HFF-Myc (cell line): ENCODE data around the gene SIAE.

Experiments used
- DNase-seq: peaks from one replicate; pipeline ENCODE4 v3.0.0-alpha.2; 2011; ENCODE audit warnings: low read depth; ENCODE audit errors: extremely low read depth
- H3K4me3 ChIP-seq: replicated peaks from 2 replicates; pipeline ENCODE4 v1.5.1; 2011; ENCODE audit warnings: low read depth, mild to moderate bottlenecking, control low read depth, low read length
- CTCF ChIP-seq: IDR thresholded peaks from 2 replicates; pipeline ENCODE4 v1.5.1; 2012; ENCODE audit warnings: mild to moderate bottlenecking, low read depth, low read length, control low read depth; ENCODE audit errors: missing control alignments

Gene SIAE

GRCh38 chr11:124592627-124593026 is 80.9 kb downstream of the SIAE start:
- no peak for DNase-seq
- H3K4me3 ChIP-seq: no peak overlapping the region
- TF ChIP-seq CTCF: no peak

- DNase-seq: no peak
- TF ChIP-seq CTCF: no peak
- no peak overlapping the region for H3K4me3 ChIP-seq
Observed at GRCh38 chr11:124591430-124591829, 82.1 kb downstream of the SIAE start.

GRCh38 chr11:124586238-124586860 is 87.2 kb downstream of the SIAE start:
- peak; percentile 16 for DNase-seq
- TF ChIP-seq CTCF: peak; percentile 69
- H3K4me3 ChIP-seq: no peak overlapping the region

DNA sequence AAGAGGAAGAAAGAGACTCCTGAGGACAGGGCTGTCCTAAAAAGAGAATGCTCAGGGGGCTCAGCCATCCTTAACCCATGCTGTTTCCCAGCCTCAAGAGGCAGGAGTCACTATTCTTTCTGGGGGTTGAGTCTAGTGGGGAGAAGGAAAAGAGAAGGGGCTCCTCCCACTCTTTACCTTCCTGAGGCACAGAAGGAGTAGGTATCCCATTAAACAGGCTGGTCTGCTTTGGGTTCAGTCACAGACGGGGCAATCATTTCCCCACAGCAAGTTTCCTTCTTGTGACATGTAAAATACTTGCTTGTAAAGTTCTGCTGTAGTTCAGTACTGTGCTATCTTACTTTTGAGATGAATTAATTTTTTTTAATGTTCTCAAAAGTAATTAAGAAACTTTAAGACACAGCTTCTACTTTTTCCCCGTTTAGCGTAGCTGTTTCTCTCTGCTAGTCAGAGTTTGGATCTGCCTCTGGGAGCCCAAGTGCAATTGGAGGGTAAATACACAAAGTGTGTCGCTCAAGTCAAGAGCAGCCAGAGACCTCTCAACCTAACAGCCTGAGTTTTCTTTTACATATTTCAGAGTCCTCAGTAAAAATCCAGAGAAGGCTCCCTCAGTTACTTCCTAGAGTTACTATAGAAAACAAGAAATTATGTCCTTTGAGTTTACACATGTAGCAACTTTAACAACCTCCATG is 88.7 kb downstream of the SIAE start:
- no peak overlapping the region for H3K4me3 ChIP-seq
- no peak for DNase-seq

GRCh38 chr11:124583781-124584180 is 89.8 kb downstream of the SIAE start:
- TF ChIP-seq CTCF: no peak
- no peak overlapping the region for H3K4me3 ChIP-seq
- DNase-seq: no peak

More for the DNA sequence above, 88.7 kb downstream of the SIAE start:
- TF ChIP-seq CTCF: no peak
